Measurements from ENCODE around the gene PLA1A. TPM values are rescaled to one million over a fixed set of nuclear protein-coding genes. Genes with fewer than 3 reads are reported as not detected.
"Not testable (repeated sequence)": the region's sequence is repeated elsewhere in the genome, so short reads cannot be mapped to it uniquely, and the experiment has no call there.

PLA1A gene
- polyA plus RNA-seq, 6 donors from 2014 or later: not detected

DNA sequence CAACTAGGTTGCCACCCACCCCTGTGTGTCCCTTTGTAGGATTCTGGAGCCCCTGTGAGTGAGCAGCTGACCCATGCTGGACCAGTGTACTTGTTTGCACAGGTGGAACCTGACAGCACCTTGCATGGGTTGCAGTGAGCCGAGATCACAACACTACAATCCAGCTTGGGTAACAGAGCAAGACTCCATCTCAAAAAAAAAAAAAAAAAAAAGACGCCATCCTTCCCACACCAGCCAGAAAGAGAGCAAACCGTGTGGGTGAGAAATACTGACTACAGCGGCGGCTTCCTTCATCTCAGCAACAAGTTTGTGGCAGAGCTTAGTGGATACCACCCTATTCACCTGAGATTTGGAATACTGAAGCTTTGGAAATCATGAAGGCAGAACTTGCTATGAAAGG lies 37.5 kb upstream of the PLA1A start:
- Mint-ChIP-seq H3K27ac (peak overlapping the region; percentile 36 to 98 (median 86)), H3K36me3 (no peaks in the 10 kb centered on the region), H3K9me3 (no peaks in the 10 kb centered on the region), H3K4me1 (peaks cover 26 to 47% (median 44%) of the 10 kb centered on the region in 3 donors), H3K4me3 (peak overlapping the region in 3 of 8 donors; percentile 25 to 59 (median 35)), H3K27me3 (no peaks in the 10 kb centered on the region)
- DNase-seq (no peak), ATAC-seq (ENCODE audit: low read depth in 2 of 2) (no peak)

DNA sequence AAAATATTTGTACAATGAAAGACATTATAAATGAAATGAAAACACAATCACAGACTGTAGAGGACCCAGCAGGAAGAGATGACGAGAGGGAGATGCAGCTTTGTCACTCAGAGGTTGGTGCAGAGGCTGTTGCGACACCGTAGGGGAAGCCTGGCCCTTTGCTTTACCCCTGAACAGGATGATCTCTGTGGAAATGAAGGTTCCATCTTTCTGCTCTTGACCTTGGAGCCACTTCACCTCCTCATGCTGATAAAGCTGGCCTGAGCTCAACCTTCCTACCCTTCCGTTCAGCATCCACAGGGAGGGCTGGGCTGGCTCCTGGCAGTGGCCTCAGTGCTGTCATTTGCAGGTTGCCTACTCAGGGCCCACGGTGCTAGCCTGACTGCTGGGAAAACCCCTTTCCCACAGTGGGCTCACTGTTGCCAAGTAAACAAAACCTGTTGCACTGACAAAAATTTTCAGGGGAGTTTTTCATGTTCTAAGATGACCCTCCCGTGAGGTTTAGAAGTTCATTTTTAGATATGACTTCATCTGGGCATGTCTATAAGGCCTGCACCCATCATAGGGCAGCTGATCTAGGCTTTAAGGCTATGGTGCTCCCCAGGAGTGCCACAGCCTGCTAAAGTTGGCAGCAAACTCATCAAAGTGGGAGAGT lies 35.3 kb upstream of the PLA1A start:
- Mint-ChIP-seq H3K4me1 (peaks cover 11 to 25% (median 24%) of the 10 kb centered on the region in 3 donors), H3K4me3 (peak overlapping the region; percentile 0 to 69 (median 45)), H3K36me3 (no peaks in the 10 kb centered on the region), H3K27ac (peak overlapping the region; percentile 94 to 99 (median 98)), H3K9me3 (no peaks in the 10 kb centered on the region), H3K27me3 (peaks cover 0 to 5% (median 0%) of the 10 kb centered on the region in 3 donors)
- ATAC-seq (ENCODE audit: low read depth in 2 of 2) (peak; percentile 77 to 81), DNase-seq (peak; percentile 74)

DNA sequence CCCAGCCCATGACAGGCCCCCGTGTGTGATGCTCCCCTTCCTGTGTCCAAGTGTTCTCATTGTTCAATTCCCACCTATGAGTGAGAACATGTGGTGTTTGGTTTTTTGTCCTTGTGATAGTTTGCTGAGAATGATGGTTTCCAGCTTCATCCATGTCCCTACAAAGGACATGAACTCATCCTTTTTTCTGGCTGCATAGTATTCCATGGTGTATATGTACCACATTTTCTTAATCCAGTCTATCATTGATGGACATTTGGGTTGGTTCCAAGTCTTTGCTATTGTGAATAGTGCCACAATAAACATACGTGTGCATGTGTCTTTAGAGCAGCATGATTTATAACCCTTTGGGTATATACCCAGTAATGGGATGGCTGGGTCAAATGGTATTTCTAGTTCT lies 34.4 kb upstream of the PLA1A start:
- ATAC-seq (ENCODE audit: low read depth in 2 of 2); H3K9me3 Mint-ChIP-seq; DNase-seq; H3K36me3 Mint-ChIP-seq; H3K4me3 Mint-ChIP-seq: not testable (repeated sequence)
- Mint-ChIP-seq H3K4me1 (peaks cover 11 to 24% (median 20%) of the 10 kb centered on the region in 3 donors), H3K27me3 (peaks cover 0 to 11% (median 0%) of the 10 kb centered on the region in 3 donors), H3K27ac (peak overlapping the region in 1 of 6 donors; percentile 98)

DNA sequence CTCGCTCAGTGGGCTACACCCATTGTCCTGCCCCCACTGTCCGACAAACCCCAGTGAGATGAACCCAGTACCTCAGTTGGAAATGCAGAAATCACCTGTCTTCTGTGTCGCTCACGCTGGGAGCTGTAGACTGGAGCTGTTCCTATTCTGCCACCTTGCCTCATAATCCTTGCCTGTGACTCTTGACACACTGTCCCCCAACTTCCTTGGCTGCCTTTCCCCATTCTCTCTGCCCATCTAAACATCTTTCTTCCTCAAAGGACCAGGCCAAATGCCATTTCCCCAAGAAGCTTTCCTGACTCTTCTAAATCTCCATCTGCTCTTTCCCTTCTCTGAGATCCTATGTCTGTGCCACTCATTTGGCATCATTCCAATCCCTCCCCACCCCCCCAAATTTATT lies 28.5 kb upstream of the PLA1A start:
- ATAC-seq (ENCODE audit: low read depth in 2 of 2) (no peak), DNase-seq (no peak)
- Mint-ChIP-seq H3K36me3 (no peaks in the 10 kb centered on the region), H3K27me3 (peaks cover 0 to 18% (median 8%) of the 10 kb centered on the region in 3 donors), H3K27ac (no peak overlapping the region), H3K4me1 (peaks cover 0 to 8% (median 0%) of the 10 kb centered on the region in 3 donors), H3K9me3 (no peaks in the 10 kb centered on the region), H3K4me3 (peak overlapping the region in 1 of 8 donors; percentile 5)

DNA sequence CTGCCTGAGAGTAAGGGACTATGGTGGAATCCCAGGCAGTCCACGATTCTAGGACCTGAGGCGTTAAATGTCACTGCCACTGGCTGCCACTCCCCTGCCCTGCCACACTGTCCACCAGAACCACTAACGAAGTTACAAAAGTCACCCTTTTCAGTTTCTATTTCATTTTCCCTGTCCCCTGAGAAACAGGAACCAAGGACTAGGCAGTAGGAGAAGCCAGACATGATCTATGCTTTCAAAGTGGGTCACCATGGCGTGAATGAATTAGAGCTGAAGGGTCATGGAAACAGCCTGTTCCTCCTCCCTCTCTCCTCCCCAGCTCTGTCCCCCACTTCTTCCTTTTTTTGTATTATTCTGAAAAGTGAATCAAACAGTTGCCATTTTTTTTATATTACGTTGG lies 27.5 kb upstream of the PLA1A start:
- Mint-ChIP-seq H3K36me3 (no peaks in the 10 kb centered on the region), H3K27me3 (peaks cover 0 to 18% (median 8%) of the 10 kb centered on the region in 3 donors), H3K4me3 (no peak overlapping the region), H3K4me1 (peaks cover 0 to 8% (median 0%) of the 10 kb centered on the region in 3 donors), H3K9me3 (no peaks in the 10 kb centered on the region), H3K27ac (peak overlapping the region in 1 of 6 donors; percentile 26)
- ATAC-seq (ENCODE audit: low read depth in 2 of 2): peak; percentile 27 to 33
- DNase-seq: no peak

DNA sequence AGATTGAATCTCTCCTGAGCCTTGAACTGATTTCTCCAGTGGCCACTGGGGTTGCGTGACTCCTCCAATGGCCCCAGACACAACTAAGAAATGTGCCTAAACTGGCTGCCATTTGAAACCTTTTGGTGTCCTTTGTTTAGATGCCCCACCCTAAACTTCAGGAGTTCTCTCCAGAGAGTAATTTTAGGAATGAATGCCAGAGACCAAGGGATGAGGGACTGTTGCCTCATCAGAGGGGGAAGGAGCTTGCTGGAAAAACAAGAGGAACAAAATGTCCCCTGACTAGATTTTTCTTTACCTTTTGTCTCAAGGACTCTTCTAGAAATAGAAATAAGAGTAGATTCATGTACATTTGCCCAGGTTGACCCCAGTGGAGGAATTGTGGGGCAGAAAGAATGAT lies 26.5 kb upstream of the PLA1A start:
- H3K9me3 Mint-ChIP-seq: no peaks in the 10 kb centered on the region
- no peaks in the 10 kb centered on the region for H3K36me3 Mint-ChIP-seq
- ATAC-seq (ENCODE audit: low read depth in 2 of 2) (no peak), DNase-seq (no peak)
- peaks cover 0 to 8% (median 0%) of the 10 kb centered on the region in 3 donors for H3K4me1 Mint-ChIP-seq
- no peak overlapping the region for H3K4me3 Mint-ChIP-seq
- H3K27ac Mint-ChIP-seq: no peak overlapping the region
- H3K27me3 Mint-ChIP-seq: peaks cover 0 to 18% (median 8%) of the 10 kb centered on the region in 3 donors

DNA sequence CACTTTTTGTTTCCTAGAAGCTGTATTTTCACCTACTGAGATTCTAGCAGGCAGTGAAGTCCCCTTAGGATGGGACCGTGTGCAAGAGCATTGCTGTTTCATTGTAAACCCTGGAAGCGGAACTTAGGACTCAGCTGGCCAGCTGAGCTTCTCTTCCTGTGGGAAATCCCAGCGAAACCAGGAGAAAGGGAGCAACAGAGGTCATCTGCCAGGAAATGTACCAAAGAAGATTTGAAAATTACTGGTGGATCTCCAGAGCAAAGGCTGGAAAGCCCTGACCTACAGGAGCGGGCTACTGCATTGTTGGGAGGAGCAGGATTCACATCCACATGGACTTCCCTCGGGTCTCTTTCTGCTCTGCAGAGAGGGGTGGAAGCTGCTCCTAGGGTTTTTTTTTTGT lies 26.0 kb upstream of the PLA1A start:
- ATAC-seq (ENCODE audit: low read depth in 2 of 2) (no peak), DNase-seq (no peak)
- H3K4me1 Mint-ChIP-seq: peaks cover 0 to 8% (median 0%) of the 10 kb centered on the region in 3 donors
- no peak overlapping the region for H3K27ac Mint-ChIP-seq
- no peaks in the 10 kb centered on the region for H3K9me3 Mint-ChIP-seq
- no peaks in the 10 kb centered on the region for H3K36me3 Mint-ChIP-seq
- no peak overlapping the region for H3K4me3 Mint-ChIP-seq
- H3K27me3 Mint-ChIP-seq: peaks cover 0 to 18% (median 8%) of the 10 kb centered on the region in 3 donors

DNA sequence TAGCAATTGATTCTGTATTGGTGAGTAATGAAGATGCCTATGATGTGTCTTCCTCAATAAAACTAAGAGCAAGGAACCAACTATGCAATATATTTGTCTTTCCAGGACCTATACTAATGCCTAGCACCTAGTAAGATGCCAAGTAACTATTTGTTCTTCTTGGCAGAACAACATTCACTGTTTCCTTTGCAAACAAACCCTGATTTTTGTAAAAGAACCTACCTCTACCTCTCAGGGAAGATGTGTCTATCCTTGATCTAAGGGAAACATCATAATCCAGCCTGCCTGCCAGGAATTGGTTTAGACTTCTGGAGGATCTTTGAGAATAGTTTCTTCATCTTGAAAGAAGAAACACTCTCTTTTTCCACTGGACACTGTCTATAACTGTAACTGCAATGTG lies 22.2 kb upstream of the PLA1A start:
- Mint-ChIP-seq H3K27ac (no peak overlapping the region), H3K9me3 (no peaks in the 10 kb centered on the region), H3K27me3 (no peaks in the 10 kb centered on the region), H3K36me3 (no peaks in the 10 kb centered on the region), H3K4me1 (peaks cover 11 to 17% (median 14%) of the 10 kb centered on the region in 3 donors), H3K4me3 (peak overlapping the region in 1 of 8 donors; percentile 31)
- DNase-seq (no peak), ATAC-seq (ENCODE audit: low read depth in 2 of 2) (no peak)

DNA sequence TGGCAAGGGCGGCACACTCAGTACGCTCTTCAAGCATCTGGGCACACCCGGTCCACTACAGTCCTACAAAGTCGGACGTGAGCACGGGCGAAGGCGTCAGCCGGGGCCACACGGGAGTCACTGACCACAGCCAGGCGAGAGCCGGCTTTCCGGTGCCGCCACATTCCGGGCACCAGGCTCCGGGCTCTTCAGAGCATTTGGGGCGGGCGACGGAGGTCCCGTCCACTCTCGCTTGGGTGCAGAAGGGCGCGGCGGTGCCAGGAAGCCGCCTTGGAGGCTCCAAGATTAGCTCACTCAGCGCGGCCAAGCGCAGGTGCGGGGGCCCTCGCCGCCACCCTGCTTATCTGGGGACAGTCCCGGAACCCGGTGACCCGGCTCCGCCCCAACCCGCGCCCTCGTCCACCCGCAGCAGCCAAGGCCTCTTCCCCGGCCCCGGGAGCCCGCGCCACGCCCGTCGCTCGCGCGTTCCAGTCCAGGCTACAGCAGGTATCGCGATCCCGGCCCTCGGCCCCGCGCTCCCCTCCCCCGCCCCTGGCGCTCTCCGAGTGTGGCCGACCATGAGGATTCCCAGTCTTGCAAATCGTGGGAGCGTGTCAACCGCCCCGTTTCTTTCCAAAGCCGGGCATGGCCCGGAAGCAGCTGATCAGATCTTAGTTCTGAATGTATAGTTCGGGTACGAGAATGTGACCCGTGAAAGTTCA lies 18.2 kb upstream of the PLA1A start, which contains the start of gene ADPRH:
TSS of gene ADPRH (plus strand) at position 127 of the 701 bp plus-strand sequence. CDS start 2,678 bp downstream, outside the sequence.
- DNase-seq: peak; percentile 71
- peak within 1 kb of the TSS; percentile 92 to 99 (median 99) for H3K4me3 Mint-ChIP-seq
- no peaks in the 10 kb centered on the region for H3K36me3 Mint-ChIP-seq
- ATAC-seq (ENCODE audit: low read depth in 2 of 2): peak; percentile 77 to 80
- H3K4me1 Mint-ChIP-seq: peaks cover 17 to 25% (median 23%) of the 10 kb centered on the region in 3 donors
- no peaks in the 10 kb centered on the region for H3K27me3 Mint-ChIP-seq
- no peaks in the 10 kb centered on the region for H3K9me3 Mint-ChIP-seq
- peak within 1 kb of the TSS; percentile 93 to 99 (median 99) for H3K27ac Mint-ChIP-seq

DNA sequence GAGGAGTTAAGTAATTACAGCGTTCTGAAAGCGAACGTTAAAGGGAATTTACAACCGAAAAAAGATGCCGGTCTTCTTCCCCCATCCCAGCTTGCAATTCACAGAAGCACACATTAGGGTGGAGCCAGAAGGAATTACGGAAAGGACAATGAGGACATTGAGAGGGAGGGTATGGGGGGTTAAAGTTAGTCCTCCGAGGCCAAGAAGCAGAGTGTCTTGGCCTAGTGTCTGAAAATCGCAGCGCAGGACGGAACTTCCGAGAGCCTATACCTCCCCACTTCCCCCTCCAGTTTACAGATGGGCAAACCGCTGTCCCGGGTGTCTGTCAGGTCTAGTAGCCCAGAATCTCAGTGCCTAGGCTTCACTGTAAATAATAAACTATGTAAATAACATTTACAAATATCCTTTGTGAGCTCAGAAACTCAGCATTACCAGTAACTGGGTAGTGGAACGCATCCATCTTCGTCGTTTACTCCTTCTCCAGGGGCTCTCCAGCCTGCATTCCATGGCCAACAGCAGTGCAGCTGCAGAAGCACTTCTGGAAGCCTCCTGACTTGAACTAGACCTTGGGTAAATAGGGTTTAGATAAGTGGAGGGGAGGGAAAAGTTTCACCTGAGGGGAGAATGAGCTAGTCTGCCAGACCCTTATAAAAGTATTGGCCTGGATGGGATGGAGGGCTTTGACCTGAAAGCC lies 17.5 kb upstream of the PLA1A start:
- Mint-ChIP-seq H3K27me3 (no peaks in the 10 kb centered on the region), H3K9me3 (no peaks in the 10 kb centered on the region), H3K4me1 (peaks cover 17 to 25% (median 23%) of the 10 kb centered on the region in 3 donors), H3K27ac (peak overlapping the region; percentile 93 to 99 (median 99)), H3K36me3 (no peaks in the 10 kb centered on the region), H3K4me3 (peak overlapping the region; percentile 92 to 99 (median 99))
- ATAC-seq (ENCODE audit: low read depth in 2 of 2) (peak; percentile 75 to 79), DNase-seq (peak; percentile 56)

DNA sequence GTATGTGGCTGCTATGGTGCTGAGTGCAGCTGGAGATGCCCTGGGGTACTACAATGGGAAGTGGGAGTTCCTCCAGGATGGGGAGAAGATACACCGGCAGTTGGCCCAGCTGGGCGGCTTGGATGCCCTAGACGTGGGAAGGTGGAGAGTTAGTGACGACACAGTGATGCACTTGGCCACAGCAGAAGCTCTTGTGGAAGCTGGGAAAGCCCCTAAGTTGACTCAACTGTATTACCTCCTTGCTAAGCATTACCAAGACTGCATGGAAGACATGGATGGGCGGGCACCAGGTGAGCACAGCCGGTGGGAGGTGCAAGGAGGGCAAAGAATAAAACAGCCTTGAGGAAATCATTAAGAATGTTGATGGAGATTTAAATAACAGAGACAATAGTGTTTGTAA lies 15.5 kb upstream of the PLA1A start:
- no peak for DNase-seq
- Mint-ChIP-seq H3K4me3 (peak overlapping the region in 1 of 8 donors; percentile 76), H3K4me1 (peaks cover 17 to 29% (median 24%) of the 10 kb centered on the region in 3 donors), H3K9me3 (no peaks in the 10 kb centered on the region), H3K27me3 (no peaks in the 10 kb centered on the region), H3K27ac (peak overlapping the region in 3 of 6 donors; percentile 12 to 73 (median 62)), H3K36me3 (peaks cover 0 to 7% of the 10 kb centered on the region in 2 donors)
- ATAC-seq (ENCODE audit: low read depth in 2 of 2): no peak

DNA sequence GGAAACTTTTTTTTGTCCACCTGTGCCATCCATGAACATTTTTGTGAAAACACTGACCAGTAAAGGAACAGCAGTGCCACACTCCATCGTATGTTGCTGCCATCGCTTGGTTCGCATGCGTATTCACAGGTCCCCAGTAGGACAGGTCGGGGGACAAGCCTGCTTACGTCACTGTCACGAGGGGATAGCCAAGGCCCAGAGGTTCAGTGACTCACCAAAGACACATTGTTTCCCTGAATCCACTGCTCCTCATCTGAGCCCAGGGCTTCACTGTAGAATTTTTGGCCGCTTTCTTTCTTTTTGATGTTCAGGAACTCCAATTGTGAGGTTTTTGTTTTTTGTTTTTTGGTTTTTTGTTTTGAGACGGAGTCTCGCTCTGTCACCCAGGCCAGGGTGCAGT lies 12.5 kb upstream of the PLA1A start:
- no peaks in the 10 kb centered on the region for H3K27me3 Mint-ChIP-seq
- peak overlapping the region in 1 of 6 donors; percentile 60 for H3K27ac Mint-ChIP-seq
- no peak overlapping the region for H3K4me3 Mint-ChIP-seq
- ATAC-seq (ENCODE audit: low read depth in 2 of 2): no peak
- H3K4me1 Mint-ChIP-seq: peaks cover 35 to 38% (median 37%) of the 10 kb centered on the region in 3 donors
- H3K36me3 Mint-ChIP-seq: peaks cover 12 to 17% of the 10 kb centered on the region in 2 donors
- DNase-seq: no peak
- H3K9me3 Mint-ChIP-seq: peaks cover 0 to 2% (median 0%) of the 10 kb centered on the region in 7 donors

DNA sequence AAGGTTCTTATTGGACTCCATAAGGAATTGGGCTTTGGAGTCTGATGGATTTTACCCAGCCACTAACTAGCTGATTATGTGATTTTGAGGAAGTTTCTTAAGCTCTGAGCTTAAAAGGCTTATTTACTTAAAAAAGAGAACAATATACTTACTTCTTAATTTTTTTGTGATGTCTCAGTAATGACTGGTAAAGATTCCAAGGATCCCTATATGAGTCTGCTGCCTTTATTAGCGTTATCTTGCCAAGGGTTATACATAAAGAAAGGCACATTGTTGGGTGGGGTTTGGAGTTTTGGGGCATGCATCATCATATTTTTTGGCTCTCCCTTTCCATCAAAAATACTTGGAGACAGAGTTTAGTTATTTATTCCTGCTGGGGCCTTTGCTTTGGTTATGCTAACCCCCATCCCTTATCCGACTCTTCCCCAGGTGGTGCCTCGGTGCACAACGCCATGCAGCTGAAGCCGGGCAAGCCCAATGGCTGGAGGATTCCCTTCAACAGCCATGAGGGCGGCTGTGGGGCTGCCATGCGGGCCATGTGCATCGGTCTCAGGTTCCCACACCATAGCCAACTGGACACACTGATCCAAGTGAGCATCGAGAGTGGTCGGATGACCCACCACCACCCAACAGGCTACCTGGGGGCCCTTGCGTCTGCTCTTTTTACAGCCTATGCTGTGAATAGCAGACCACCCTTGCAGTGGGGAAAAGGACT lies 11.7 kb upstream of the PLA1A start:
- Mint-ChIP-seq H3K27ac (peak overlapping the region in 1 of 6 donors; percentile 65), H3K4me3 (no peak overlapping the region), H3K4me1 (peaks cover 30 to 33% (median 31%) of the 10 kb centered on the region in 3 donors), H3K27me3 (no peaks in the 10 kb centered on the region), H3K36me3 (peaks cover 13 to 19% of the 10 kb centered on the region in 2 donors), H3K9me3 (peaks cover 0 to 2% (median 0%) of the 10 kb centered on the region in 7 donors)
- no peak for ATAC-seq (ENCODE audit: low read depth in 2 of 2)
- DNase-seq: no peak
